ENCODE results near the gene TNNT3.
"Not testable (repeated sequence)": the region's sequence is repeated elsewhere in the genome, so short reads cannot be mapped to it uniquely, and the experiment has no call there.

TNNT3 gene

GRCh38 chr11:1881442-1882264 lies 37.9 kb upstream of the TNNT3 start:
- DNase-seq (ENCODE audit: low spot score), result peak; percentile 13

GRCh38 chr11:1882265-1883238 lies 37.0 kb upstream of the TNNT3 start:
- DNase-seq (ENCODE audit: low spot score), result peak; percentile 93

GRCh38 chr11:1883346-1884302 lies 35.9 kb upstream of the TNNT3 start:
- no peak for DNase-seq (ENCODE audit: low spot score)

- no peak for DNase-seq (ENCODE audit: low spot score)
These were observed 35.2 kb upstream of the TNNT3 start for GRCh38 chr11:1884303-1884700.

GRCh38 chr11:1886551-1886950 lies 33.0 kb upstream of the TNNT3 start:
- DNase-seq (ENCODE audit: low spot score), result not testable (repeated sequence)

- DNase-seq (ENCODE audit: low spot score), result no peak
These were observed 31.8 kb upstream of the TNNT3 start for GRCh38 chr11:1887451-1888346.

GRCh38 chr11:1888347-1888753 lies 31.2 kb upstream of the TNNT3 start:
- no peak for DNase-seq (ENCODE audit: low spot score)

- no peak for DNase-seq (ENCODE audit: low spot score)
These were observed 30.7 kb upstream of the TNNT3 start for GRCh38 chr11:1888811-1889210.

GRCh38 chr11:1889224-1889930 lies 30.1 kb upstream of the TNNT3 start:
- DNase-seq (ENCODE audit: low spot score), result no peak

GRCh38 chr11:1889941-1890855 lies 29.3 kb upstream of the TNNT3 start:
- peak; percentile 18 for DNase-seq (ENCODE audit: low spot score)

GRCh38 chr11:1890856-1891830 lies 28.4 kb upstream of the TNNT3 start:
- no peak for DNase-seq (ENCODE audit: low spot score)

GRCh38 chr11:1891831-1892115 lies 27.7 kb upstream of the TNNT3 start, which contains the start of gene PRR33:
Gene PRR33, minus strand, starts transcription at chr11:1891895. Its CDS starts 1,311 bp downstream, at chr11:1890584.
- DNase-seq (ENCODE audit: low spot score), result no peak

GRCh38 chr11:1892116-1892515 lies 27.4 kb upstream of the TNNT3 start:
- no peak for DNase-seq (ENCODE audit: low spot score)

GRCh38 chr11:1892558-1892957 lies 26.9 kb upstream of the TNNT3 start:
- DNase-seq (ENCODE audit: low spot score), result no peak

- no peak for DNase-seq (ENCODE audit: low spot score)
These were observed 25.7 kb upstream of the TNNT3 start for GRCh38 chr11:1893581-1894359.

GRCh38 chr11:1894759-1895158 lies 24.7 kb upstream of the TNNT3 start:
- no peak for DNase-seq (ENCODE audit: low spot score)

- DNase-seq (ENCODE audit: low spot score), result no peak
These were observed 23.0 kb upstream of the TNNT3 start for GRCh38 chr11:1896468-1896867.

All from AG08396 (cell line).